Stimulated activated CD8-positive, alpha-beta memory T cell treated with anti-CD3 and anti-CD28 coated beads, Interleukin-15, amount 100 ng/mL, for 24 hours (primary cell): ENCODE measurements around the gene SYPL1.
A peak's percentile ranks its signal among the peaks of the same experiment; 100 is the strongest.
"Not testable (repeated sequence)": the region's sequence is repeated elsewhere in the genome, so short reads cannot be mapped to it uniquely, and the experiment has no call there.

Source experiments
- DNase-seq: peaks from one replicate; pipeline ENCODE4 v3.0.0-alpha.2; 2020; ENCODE audit warnings: low read depth

Gene SYPL1

DNA sequence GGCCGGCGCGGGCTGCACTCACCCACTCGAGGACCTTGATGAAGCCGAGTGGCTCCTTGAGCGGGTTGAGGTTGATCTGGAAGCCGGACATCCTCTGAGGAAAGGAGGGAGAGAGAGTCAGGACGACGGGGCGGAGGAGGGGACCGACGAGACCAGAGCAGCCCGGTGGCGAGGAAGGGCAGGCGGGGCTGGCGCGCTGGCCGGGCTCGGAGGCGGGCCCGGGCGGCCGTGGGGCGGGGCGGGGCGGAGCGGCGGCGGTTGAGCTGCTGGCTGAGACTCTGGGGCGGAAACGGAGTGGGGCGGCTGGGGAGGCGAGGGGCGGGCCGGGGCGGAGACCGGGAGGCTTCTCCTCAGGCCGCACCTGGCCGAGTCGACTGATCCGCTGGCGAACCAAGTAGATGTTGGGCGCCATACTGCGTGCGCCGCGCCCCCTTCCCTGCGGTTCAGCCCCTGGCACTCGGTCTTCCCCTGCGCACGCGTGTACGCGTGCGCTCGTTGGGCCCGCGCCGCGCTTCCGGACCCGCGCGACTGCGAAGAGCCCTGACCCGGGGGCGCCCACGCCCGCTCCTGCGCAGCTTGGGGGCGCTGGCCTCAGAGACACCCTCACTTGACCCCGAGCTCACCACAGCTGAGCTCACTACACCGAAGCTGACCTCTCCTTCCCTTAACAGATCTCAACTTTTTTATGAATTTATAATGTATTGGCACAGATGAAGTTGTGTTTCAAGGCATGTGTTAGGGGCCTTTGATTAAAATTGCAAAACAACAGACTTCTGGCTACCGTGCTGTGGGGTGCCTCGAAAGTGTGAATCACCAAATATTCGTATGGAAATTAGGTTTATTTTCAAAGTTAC is at the start of gene SYPL1:
Gene SYPL1 (minus strand): TSS at position 195 of the 854 bp plus-strand sequence. CDS start 104 bp downstream, at position 91.
- peak; percentile 87 for DNase-seq

DNA sequence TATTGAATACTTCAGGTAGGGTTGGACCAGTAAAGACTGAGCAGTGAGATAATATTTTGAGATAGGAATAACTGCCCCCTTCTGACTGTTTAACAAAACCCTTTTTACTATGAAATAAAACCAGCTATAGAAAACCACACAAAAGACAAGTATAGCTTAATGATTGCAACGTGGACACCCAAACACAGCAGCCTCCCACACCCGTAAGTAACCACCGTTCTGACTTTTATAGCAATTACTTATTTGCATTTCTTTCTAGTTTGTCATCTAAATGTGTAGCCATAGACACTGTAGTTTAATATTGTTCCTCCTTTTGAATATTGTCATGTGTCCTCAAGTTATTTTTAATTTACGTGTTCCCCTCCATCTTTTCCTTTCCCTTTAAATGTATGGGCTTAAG is 42.9 kb upstream of the SYPL1 start:
- no peak for DNase-seq

DNA sequence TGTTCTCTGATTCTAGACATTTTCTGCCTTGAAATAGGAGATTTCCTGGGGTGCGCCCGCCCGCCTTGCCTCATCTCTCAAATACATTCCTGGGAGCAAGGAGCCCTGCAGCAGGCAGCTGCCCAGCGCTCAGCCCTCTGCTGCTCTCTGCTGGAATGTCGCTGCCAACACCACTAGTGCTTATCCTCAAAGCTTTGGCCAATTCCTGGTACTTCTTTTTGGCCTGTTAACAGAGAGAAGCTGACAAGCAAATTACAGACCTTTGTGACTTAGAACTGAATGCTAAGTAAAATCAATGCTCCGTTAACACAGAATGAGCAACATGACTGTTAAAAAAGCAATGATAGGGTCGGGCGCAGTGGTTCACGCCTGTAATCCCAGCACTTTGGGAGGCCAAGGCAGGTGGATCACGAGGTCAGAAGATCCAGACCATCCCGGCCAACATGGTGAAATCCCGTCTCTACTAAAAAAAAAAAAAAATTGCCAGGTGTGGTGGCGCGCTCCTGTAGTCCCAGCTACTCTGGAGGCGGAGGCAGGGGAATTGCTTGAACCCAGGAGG is 41.9 kb upstream of the SYPL1 start:
- DNase-seq, result peak; percentile 29

DNA sequence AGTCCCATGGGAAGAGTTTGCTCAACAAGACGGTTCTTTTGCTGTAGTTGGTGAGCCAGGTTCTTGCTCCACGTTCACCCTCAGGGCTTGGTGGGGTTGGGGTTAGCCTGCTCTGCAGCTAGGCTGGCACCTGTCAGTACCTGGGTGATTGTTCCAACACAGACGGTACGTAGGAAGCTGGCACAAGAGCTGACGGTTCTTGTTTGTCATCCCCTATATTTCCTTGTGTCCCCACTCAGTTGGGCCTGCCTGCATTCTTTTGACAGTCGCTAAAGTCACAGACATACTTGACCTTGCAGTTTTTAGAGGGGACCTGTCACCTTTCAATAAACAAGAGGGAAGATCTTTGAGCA is 40.2 kb upstream of the SYPL1 start:
- DNase-seq, result no peak

DNA sequence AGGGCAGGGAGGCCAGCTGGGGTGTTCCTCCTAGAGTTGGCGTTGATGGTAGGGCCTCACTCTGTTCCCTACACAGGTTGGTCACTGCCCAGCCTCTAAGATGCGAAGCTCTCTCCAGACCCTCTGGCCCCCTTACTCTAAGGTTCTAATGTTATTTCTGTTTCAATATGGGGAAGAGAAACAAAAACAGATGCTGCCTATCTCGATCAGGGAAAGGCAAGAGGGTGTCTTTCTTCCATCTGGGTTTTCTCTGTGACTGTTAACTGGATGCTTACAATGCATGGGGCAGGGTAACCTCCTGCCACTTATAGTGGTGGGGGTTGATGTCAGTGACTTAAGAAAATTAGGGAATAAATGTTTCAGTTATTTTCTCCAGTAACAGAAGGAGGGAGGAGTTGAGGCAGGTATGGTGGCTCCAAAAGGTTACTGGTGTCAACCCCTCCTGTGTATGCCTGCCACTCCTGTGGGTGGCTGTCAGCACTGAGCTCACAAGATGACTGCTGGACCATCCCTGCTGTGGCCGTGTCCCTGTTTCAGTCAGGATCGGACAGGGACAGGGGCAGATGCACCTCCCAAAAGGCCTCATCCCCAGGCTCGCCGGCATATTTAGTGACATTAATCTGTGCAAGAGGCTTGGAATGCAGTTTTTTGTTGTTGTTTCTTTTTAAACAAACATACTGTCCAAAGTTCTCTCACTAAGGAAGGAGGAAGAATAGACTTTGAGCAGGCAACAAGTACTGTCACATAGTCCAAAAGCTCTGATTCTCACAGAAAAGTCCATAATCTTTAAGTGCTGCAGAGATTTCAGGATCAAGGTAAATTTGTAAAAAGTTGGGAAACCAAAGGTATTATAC is 39.6 kb upstream of the SYPL1 start:
- DNase-seq, result no peak

DNA sequence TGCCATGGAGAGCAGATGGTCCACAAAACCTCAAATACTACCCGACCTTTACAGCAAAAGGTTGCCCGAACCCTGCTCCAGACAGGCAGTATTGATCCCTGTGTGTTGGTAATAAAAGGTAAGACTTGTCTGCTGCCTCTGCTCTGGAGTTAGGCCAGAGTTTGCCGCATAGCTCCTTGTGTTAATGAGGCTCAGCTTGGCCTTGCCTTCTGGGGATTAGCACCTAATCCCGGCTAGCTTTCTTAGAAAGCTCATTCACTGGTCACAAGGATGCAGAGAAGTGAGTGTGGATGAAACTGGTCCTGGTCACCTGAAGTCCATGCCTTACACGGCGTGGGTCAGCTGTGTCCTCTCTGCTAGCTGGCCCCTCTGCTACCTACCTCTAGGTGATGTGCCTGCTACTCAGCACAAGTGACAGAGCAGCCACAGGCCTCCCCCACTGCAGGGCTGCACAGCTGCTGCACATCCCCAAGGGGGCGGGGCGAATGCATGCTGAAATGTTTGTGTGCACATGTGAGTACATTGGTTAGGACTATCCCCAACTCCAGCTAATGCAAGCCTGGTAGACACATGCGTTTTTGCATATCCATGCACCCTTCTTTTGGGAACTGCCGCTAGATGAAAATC is 31.7 kb upstream of the SYPL1 start:
- DNase-seq, result no peak

DNA sequence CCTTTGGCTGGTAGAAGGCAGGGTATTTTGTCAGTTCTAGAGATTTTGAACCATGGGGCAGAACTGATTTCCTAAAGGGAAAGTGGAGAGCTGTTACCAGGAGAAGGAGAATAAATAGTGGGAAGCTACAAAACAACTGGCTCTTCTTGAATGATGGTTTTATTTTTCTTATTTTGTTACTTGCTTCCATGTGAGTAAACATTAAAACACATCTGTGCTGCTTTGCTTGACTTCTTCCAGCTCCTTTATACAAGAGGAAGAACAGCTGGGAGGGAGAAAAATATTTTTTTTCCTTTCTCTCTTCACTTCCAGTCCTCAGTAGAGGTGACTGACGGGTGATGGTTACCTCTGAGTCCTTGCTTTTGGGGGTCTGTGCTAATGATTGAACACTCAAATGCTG is 30.0 kb upstream of the SYPL1 start:
- no peak for DNase-seq

DNA sequence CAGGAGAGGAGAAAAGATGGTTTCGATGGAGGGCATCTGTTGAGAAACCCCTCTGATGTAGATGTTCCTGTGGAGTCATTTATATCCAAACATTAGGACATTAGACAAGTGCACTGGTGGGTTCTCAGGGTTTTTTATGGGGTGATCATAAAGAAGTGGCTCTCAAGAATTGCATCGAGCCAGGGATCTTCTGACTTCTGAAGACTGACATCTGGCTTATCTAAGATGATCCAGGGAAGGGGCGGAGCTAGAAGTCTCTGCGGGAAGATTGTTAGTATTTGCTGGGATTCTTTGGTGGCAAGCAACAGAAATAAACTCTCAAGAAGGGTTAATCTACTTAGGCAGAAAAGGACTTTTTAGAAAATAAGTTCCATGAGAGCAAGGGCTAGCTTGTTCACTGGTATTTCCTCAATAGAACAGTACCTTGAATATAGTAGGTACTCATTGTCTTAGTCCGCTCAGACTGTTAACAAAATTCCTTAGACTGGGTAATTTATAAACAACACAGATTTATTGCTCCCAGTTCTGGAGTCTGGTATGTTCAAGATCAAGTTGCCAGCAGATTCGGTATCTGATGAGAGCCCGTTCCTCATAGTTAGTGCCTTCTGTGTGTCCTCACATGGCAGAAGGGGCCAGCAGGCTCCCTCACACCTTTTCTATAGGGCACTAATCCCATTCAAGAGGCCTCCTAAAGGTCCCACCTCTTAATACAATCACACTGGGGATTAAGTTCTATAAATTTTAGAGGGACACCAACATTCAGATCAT is 28.5 kb upstream of the SYPL1 start:
- DNase-seq, result no peak

DNA sequence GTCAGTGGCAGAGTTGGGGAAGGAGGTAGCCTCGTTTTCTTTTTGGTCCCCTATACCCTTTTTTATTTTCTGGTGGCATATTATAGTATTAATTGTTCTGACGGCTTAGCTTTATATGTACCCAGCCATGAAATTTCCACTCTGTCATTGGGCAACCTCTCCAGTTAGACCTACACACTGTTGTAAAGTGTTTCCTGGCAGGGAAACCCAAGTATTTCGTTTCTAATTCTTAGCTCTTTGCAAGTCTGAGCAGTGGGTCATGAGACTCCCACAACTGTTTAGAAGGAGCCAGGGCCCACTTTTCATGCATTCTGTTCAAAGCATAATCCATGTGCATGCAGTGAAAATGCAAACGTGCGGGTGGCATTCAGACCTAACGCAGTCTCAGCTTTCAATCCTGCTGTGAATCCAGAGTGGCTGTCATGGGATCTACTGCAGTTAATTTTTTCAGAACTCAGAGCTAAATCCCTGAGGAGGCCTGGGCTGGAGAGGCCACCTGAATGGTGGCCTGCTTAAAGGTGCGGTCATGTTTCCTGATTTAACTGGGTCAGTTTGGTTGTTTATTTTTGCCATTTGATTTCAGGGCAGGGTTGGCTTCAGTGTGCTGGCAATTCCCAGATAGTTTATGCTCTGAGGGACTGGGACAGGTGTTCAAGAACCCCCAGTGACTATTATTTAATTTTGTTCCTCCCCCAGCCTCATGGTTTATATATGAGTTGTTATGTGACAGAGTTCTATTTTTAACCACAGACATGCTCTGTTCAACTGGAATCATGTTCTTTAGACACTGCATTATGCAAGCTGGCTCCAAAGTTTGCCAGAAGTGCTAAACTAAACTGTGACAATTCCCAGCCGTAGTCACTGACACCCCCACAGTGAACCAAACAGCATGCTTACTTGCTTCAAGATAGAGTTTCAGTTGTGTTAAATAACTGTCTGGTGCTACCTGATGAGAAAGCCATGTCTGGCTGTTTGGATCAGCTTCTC is 27.4 kb upstream of the SYPL1 start:
- DNase-seq, result no peak

DNA sequence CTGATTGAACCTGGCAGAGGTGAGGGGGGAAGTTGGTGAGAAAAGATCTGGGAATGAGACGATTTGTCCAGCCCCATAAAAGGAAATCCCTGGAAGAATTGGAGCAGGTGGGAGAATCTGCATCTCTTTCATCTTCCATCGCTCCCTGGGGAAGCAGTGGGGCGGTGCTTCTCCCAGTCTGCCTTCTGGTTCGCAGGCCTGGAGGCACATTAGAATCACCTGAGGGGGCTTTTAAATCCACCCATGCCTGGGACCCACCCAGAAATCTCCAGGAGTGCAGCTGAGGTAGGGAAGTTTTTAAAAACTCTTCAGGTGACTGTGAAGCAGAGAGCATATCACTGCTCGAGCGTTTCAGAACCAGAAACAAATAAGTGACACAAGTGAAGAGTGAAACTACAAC is 26.7 kb upstream of the SYPL1 start:
- DNase-seq, result no peak

DNA sequence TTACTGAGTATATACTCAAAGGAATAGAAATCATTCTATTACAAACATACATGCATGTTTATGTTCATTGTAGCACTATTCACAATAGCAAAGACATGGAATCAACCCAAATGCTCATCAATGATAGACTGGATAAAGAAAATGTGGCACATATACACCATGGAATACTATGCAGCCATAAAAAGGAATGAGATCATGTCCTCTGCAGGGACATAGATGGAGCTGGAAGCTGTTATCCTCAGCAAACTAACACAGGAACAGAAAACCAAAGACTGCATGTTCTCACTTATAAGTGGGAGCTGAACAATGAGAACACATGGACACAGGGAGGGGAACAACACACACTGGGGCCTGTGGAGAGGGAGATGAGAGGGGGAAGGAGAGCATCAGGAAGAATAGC is 26.1 kb upstream of the SYPL1 start:
- not testable (repeated sequence) for DNase-seq

DNA sequence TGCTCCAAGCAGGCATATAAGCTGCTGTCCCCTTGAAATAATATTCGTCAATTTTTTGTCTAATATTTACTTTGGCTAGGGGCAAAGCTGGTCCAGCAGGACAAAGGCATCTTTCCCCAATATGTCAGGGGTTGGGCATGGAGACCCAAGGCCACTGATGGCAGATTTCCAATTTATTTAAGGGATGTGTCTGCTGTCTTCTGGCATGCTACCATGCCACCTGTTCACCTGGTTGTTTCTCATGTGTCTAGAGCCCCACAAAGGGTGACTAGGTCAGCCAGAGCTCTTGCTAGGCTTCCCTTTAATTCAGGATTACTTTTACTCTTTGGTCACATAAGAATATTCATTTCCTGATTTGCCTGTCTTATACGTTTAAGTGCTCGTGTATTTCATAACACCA is 22.1 kb upstream of the SYPL1 start:
- no peak for DNase-seq

DNA sequence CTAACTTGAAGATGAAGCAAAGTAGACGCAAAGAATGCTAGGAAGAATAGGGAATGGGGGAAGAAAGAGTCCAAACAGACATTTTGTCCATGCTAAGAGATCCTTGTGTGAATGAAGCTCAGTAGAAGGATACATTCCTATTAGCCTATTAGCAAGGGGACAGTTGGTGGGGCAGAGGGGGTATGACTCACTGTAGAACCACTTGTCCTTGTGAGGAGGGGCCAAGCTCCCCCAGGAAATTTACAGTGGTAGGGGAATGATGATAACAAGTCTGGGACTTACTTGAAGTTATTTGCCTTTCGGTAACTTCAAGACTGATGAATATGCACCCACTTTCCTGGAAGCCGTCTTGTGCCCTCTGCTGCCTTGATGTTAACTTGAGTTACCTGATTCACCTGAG is 17.2 kb upstream of the SYPL1 start:
- no peak for DNase-seq

DNA sequence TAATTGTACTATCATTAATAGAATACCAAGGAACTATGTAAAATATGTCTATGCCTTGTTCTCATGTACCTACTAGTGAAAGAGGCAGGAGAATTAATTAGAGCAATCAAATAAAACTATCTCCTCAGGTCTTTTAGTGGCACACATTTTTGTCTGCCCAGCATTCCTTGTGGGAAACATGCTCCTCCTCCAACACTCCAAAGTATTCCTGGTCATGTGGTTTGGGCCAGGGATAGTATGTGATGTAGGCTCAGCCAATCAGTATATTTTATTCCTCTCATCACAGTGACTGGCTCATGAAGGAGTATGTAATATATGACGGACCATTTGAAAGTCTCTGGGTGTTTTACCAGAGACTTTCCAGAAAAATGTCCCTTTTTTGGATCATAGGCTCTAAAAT is 16.7 kb upstream of the SYPL1 start:
- DNase-seq, result no peak

DNA sequence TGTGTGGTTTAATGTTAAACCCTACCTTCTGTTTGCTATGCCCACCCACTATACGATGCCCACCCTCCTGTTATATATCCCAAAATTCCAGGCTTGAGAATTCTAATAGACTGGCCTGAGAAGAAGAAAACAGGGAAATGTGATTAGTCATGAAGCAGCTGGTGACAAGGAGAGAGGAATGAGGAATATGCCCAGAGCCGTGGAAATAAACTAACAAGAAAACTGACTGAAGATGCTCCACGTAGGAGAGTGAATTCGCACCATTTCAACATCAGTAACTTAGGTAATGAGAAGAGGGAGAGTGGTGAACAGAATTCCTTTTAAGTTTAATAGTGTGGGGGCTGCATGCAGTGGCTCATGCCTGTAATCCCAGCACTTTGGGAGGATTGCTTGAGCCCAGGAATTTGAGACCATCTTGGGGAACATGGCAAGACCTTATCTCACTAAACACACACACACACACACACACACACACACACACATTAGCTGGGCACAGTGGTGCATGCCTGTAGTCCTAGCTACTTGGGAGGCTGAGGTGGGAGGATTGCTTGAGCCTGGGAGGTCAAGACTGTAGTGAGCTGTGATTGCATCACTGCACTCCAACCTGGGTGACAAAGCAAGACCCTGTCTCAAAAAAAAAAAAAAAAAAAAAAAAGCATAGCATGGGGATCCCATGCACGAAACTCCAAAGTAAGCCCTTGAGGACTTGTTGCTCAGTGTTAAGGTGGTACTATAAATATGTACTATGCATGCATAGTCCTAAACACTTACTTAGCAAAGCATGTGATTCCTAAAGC is 16.1 kb upstream of the SYPL1 start:
- no peak for DNase-seq

DNA sequence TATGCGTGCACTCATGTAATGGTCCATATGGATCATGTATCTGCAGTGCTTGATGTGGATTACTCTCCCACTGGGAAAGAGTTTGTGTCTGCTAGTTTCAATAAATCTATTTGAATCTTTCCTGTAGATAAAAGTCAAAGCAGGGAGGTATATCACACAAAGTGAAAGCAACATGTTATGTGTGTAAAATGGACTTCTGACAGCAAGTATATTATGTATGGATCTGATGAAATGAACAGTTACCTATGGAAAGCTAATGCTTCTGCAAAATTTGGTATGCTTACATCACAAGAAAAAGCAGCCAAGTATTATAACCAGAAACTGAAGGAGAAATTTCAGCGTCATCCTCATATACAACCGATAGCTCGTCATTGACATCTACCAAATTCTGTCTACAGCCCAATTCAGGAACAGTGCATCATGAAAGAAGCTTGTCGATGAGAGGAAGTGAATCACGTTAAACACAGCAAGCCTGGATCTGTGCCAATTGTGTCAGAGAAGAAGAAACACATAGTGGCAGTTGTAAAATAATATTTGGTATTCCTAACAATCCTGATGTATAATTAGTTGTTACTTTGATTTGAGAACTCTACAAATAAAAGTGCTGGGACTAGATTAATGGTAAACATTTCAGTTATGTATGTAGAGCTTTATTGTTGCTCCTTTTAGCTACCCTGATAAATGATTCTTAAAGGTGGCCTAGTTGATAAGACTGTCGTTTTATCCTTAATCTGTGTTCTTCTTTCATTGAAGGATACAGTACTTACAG is 14.2 kb upstream of the SYPL1 start:
- DNase-seq, result no peak

DNA sequence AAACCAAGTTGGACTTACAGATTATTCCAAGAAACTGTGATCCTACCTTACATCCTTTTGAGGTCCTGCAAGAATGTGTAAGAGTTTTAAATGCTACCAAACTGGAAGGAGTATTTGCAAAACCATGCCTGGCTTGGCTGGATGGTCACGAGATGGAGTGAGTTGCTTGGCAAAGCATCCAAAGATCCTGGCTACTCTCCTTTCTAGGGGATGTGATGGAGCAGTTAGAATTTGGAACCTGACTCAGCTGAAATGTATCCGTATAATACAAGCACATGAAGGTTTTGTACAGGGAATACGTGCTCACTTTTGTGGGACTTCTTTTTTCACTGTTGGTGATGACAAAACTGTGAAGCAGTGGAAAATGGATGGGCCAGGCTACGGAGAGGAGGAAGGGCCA is 13.3 kb upstream of the SYPL1 start:
- no peak for DNase-seq

DNA sequence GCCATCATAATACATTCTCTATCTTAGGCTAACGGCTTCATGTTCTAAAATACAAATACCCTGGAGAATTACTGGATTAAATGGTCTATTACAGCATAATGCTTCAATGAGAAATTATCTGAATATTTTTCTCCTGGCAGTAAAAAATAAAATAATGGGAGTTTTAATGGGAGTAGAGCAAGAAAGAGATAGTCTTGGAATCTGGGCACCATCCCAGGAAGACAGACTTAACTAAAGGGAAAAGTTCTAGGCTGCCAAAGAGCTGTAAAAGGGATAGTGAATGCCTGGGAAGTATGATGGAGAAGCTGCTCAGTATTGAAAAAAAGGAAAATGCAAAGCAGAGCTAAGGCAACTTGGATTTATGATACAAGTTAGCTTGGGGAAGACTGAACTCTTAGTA is 12.1 kb upstream of the SYPL1 start:
- DNase-seq, result no peak

DNA sequence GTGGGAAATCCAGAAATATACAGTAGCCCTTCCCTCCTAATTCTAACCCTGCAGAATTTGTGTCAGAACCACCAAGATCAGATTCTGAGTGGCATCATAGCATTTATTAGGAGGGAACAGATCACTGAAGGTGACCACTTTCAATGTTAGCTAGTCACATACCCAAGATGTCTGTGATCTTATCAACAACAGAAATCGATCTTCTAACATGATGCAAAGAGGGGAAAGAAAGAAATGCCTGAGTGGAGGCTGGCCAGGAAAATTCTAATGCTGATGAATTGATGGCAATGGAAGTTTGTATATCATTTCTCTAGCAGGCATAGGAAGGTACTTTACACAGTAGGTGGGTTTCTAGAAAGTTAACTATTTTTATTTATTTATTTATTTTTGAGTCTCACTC is 10.6 kb upstream of the SYPL1 start:
- no peak for DNase-seq
